Small intestine (tissue), 7 donors: ENCODE data around the gene PRSS48. TPM values are rescaled to one million over a fixed set of nuclear protein-coding genes. Genes with fewer than 3 reads are reported as not detected.
"Not testable (repeated sequence)": the region's sequence is repeated elsewhere in the genome, so short reads cannot be mapped to it uniquely, and the experiment has no call there.

Experiments used
- DNase-seq, 2 donors: peaks; one replicate each; pipeline versions ENCODE4 v3.0.0 to v3.0.0-alpha.2; 2013
- FAIRE-seq: peaks from 2 replicates; lab custom pipeline; 2012; peaks lifted over from hg19 to GRCh38; lab: Jason Lieb, UNC
- H3K27ac ChIP-seq, 3 donors: one replicate each; pipeline ENCODE4 v1.5.1; 2013; ENCODE audit warnings: low read length in 2 of 3, mild to moderate bottlenecking in 2 of 3, control low read depth in 1 of 3, inconsistent platforms in 1 of 3, low read depth in 1 of 3, moderate library complexity in 1 of 3
- H3K27me3 ChIP-seq, 3 donors: one replicate each; pipeline ENCODE4 v1.6.1; 2013; ENCODE audit warnings: low read length in 3 of 3, inconsistent platforms in 1 of 3; ENCODE audit not compliant: control insufficient read depth in 3 of 3, insufficient read depth in 3 of 3
- H3K36me3 ChIP-seq, 3 donors: one replicate each; pipeline ENCODE4 v1.6.1; 2013; ENCODE audit warnings: low read length in 3 of 3, inconsistent platforms in 1 of 3, low read depth in 1 of 3, mild to moderate bottlenecking in 1 of 3, moderate library complexity in 1 of 3; ENCODE audit not compliant: control insufficient read depth in 3 of 3, insufficient read depth in 2 of 3
- H3K4me1 ChIP-seq, 3 donors: one replicate each; pipeline ENCODE4 v1.6.1; 2013; ENCODE audit warnings: low read length in 2 of 3, inconsistent platforms in 1 of 3, low read depth in 1 of 3, mild to moderate bottlenecking in 1 of 3, moderate library complexity in 1 of 3; ENCODE audit not compliant: control insufficient read depth in 3 of 3, insufficient read depth in 2 of 3
- H3K4me3 ChIP-seq, 3 donors: one replicate each; pipeline ENCODE4 v1.5.1; 2013; ENCODE audit warnings: low read length in 3 of 3, control low read depth in 1 of 3, inconsistent platforms in 1 of 3, low read depth in 1 of 3, mild to moderate bottlenecking in 1 of 3, moderate library complexity in 1 of 3
- H3K9me3 ChIP-seq, 2 donors: one replicate each; pipeline ENCODE4 v1.6.1; 2013; ENCODE audit warnings: low read depth in 1 of 2, low read length in 1 of 2; ENCODE audit not compliant: control insufficient read depth in 2 of 2, insufficient read depth in 1 of 2
- WGBS, 3 donors: extraction: QIAGEN DNeasy Blood & Tissue Kit; methylation state at CpG; one replicate each; pipeline ENCODE4 v1.1.7; 2013; 5-methylcytosine and 5-hydroxymethylcytosine counted together
- polyA plus RNA-seq, 4 donors: library from polyadenylated mRNA; stranded (reverse) in 3 of 4; unstranded in 1 of 4; fragments of 200-250 nt in 3 of 4; fragments of 120-200 nt in 1 of 4; gene quantifications; one replicate each; pipeline versions ENCODE4 v1.2.1 to v1.2.3, GENCODE V29; 2013
- donor health status: healthy with polysubstance abuse.
- donor health status: control.
- donor health status: control.
- donor health status: Bipolar disorder and iron deficiency.
- donor health status: healthy.

Gene PRSS48
- polyA plus RNA-seq, 4 donors, result not detected

GRCh38 chr4:151314010-151314355 is 37.0 kb downstream of the PRSS48 start:
- H3K27ac ChIP-seq, result peak overlapping the region in 2 of 3 donors; percentile 39 to 73
- peaks cover 8 to 39% (median 17%) of the 10 kb centered on the region in 3 donors for H3K4me1 ChIP-seq
- no peaks in the 10 kb centered on the region for H3K9me3 ChIP-seq
- no peak for FAIRE-seq
- no peak for DNase-seq
- H3K27me3 ChIP-seq, result no peaks in the 10 kb centered on the region
- peaks cover 0 to 12% (median 0%) of the 10 kb centered on the region in 3 donors for H3K36me3 ChIP-seq
- no peak overlapping the region for H3K4me3 ChIP-seq
- WGBS, 3 donors, result 38 to 55% (median 55%) methylated on average over 1 of the region's 1 CpG

- Histone ChIP-seq H3K27ac (peak overlapping the region in 1 of 3 donors; percentile 39), H3K4me1 (peaks cover 8 to 39% (median 17%) of the 10 kb centered on the region in 3 donors), H3K4me3 (no peak overlapping the region), H3K36me3 (peaks cover 0 to 12% (median 0%) of the 10 kb centered on the region in 3 donors), H3K9me3 (no peaks in the 10 kb centered on the region), H3K27me3 (no peaks in the 10 kb centered on the region)
- peak in 1 of 2 donors; percentile 30 for DNase-seq
- WGBS, 3 donors, result 31 to 59% (median 32%) methylated on average over 1 of the region's 1 CpG
- FAIRE-seq, result no peak
Observed at GRCh38 chr4:151314479-151314878, 37.5 kb downstream of the PRSS48 start.

DNA sequence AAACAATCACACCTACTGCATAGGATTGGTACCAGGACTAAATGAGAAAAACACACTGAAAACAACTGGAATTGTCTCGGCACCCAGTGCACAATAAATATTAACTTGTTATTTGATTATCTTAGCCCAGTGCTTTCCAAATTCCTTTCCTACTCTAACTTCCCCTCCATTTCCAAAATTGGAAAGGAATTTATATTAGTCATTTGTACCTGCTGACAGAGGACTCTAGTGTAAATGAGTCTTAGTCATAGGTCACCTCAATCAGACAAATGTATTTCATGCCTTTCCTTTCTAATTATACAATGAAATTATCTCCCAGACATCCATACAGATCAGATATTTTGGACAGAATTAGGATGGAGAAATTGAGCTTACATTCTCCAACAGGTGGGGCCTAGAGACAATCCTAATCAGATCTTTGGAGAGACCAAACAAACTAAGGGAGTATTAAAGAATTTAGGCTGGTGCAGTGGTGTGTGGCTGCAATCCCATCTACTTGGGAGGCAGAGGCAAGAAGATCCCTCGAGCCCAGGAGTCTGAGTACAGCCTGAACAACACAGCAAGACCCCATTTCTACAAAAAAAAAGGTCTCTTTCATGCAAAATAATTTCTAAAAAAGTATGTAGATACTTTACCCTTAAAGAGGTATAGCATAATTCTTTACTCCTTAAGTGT is 38.4 kb downstream of the PRSS48 start:
- H3K4me3 ChIP-seq, result no peak overlapping the region
- FAIRE-seq (no peak), DNase-seq (no peak)
- H3K9me3 ChIP-seq, result no peaks in the 10 kb centered on the region
- peaks cover 8 to 39% (median 17%) of the 10 kb centered on the region in 3 donors for H3K4me1 ChIP-seq
- peaks cover 0 to 7% (median 0%) of the 10 kb centered on the region in 3 donors for H3K36me3 ChIP-seq
- peak overlapping the region in 2 of 3 donors; percentile 5 to 39 for H3K27ac ChIP-seq
- H3K27me3 ChIP-seq, result no peaks in the 10 kb centered on the region
- 35 to 61% (median 43%) methylated on average over 2 of the region's 2 CpGs for WGBS, 3 donors

DNA sequence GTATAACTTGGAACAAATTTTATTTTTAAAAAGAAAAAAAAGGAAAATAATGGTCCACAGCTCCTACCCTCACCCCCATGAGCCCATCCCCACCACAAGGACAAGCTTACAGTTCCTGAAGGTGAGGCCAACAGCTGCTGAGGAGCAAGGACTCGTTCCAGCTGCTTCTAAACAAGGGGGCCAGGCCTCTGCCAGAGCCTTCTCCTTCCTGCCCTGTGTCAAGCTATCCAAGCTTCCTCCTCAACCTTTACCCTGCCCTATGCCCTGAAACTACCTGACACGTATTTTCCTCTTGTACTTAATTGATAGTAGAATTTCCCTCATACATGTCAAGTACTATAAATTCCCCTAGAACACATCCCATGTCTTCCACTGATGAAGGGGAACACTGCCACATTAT is 39.7 kb downstream of the PRSS48 start:
- FAIRE-seq (no peak), DNase-seq (peak; percentile 76 to 88)
- H3K27ac ChIP-seq, result peak overlapping the region; percentile 65 to 85 (median 68)
- no peaks in the 10 kb centered on the region for H3K27me3 ChIP-seq
- no peak overlapping the region for H3K4me3 ChIP-seq
- no peaks in the 10 kb centered on the region for H3K9me3 ChIP-seq
- H3K36me3 ChIP-seq, result peaks cover 0 to 3% (median 0%) of the 10 kb centered on the region in 3 donors
- H3K4me1 ChIP-seq, result peaks cover 8 to 46% (median 17%) of the 10 kb centered on the region in 3 donors
- WGBS, 3 donors, result 5 to 34% (median 24%) methylated on average over 2 of the region's 2 CpGs

GRCh38 chr4:151318307-151319006 is 41.5 kb downstream of the PRSS48 start:
- no peak overlapping the region for H3K27ac ChIP-seq
- DNase-seq, result no peak
- H3K4me3 ChIP-seq, result no peak overlapping the region
- no peak for FAIRE-seq
- 90 to 93% (median 93%) methylated on average over 1 of the region's 1 CpG for WGBS, 3 donors
- peaks cover 5 to 50% (median 13%) of the 10 kb centered on the region in 3 donors for H3K4me1 ChIP-seq
- H3K27me3 ChIP-seq, result no peaks in the 10 kb centered on the region
- peaks cover 0 to 3% (median 0%) of the 10 kb centered on the region in 3 donors for H3K36me3 ChIP-seq
- H3K9me3 ChIP-seq, result no peaks in the 10 kb centered on the region

DNA sequence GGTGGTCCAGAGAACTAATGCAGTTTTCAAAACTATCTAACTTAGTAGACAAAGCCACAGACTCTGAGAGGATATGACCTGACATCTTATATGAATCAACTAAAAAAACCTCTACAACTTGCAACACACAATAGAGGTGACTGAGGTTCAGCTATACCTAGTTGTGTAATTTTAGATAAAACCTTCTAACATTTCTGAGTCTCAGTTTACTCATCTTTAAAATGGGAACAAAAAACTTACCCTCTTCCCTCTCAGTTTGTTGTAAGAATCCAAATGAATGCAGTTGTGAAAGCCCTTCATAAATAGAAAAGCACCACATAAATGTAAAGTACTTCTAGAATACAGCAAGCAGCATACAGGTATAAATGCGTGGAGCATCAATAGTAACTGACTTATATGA is 42.5 kb downstream of the PRSS48 start:
- WGBS, 3 donors, result 79 to 95% (median 92%) methylated on average over 1 of the region's 1 CpG
- no peak overlapping the region for H3K4me3 ChIP-seq
- H3K4me1 ChIP-seq, result peaks cover 5 to 42% (median 10%) of the 10 kb centered on the region in 3 donors
- no peak overlapping the region for H3K27ac ChIP-seq
- DNase-seq, result no peak
- FAIRE-seq, result no peak
- H3K27me3 ChIP-seq, result no peaks in the 10 kb centered on the region
- H3K9me3 ChIP-seq, result no peaks in the 10 kb centered on the region
- H3K36me3 ChIP-seq, result peaks cover 0 to 3% (median 0%) of the 10 kb centered on the region in 3 donors

- DNase-seq, result no peak
- Histone ChIP-seq H3K27me3 (peaks cover 0 to 3% (median 0%) of the 10 kb centered on the region in 3 donors), H3K4me3 (no peak overlapping the region), H3K36me3 (peaks cover 0 to 3% (median 0%) of the 10 kb centered on the region in 3 donors), H3K4me1 (peaks cover 4 to 31% (median 6%) of the 10 kb centered on the region in 3 donors), H3K27ac (no peak overlapping the region), H3K9me3 (no peaks in the 10 kb centered on the region)
- 12 to 61% (median 31%) methylated on average over 1 of the region's 1 CpG for WGBS, 3 donors
- no peak for FAIRE-seq
Observed at GRCh38 chr4:151321586-151321985, 44.6 kb downstream of the PRSS48 start.

- DNase-seq, H3K27me3 ChIP-seq, FAIRE-seq, H3K36me3 ChIP-seq, H3K4me3 ChIP-seq, H3K9me3 ChIP-seq: not testable (repeated sequence)
- WGBS, 3 donors, result 30 to 55% (median 49%) methylated on average over 4 of the region's 4 CpGs
- Histone ChIP-seq H3K27ac (peak overlapping the region in 1 of 3 donors; percentile 89), H3K4me1 (peaks cover under 1 to 31% (median 2%) of the 10 kb centered on the region in 3 donors)
Observed at GRCh38 chr4:151322161-151322560, 45.2 kb downstream of the PRSS48 start.
